ENCODE results near the gene USP51.
"Not testable (repeated sequence)": the region's sequence is repeated elsewhere in the genome, so short reads cannot be mapped to it uniquely, and the experiment has no call there.

The USP51 gene

DNA sequence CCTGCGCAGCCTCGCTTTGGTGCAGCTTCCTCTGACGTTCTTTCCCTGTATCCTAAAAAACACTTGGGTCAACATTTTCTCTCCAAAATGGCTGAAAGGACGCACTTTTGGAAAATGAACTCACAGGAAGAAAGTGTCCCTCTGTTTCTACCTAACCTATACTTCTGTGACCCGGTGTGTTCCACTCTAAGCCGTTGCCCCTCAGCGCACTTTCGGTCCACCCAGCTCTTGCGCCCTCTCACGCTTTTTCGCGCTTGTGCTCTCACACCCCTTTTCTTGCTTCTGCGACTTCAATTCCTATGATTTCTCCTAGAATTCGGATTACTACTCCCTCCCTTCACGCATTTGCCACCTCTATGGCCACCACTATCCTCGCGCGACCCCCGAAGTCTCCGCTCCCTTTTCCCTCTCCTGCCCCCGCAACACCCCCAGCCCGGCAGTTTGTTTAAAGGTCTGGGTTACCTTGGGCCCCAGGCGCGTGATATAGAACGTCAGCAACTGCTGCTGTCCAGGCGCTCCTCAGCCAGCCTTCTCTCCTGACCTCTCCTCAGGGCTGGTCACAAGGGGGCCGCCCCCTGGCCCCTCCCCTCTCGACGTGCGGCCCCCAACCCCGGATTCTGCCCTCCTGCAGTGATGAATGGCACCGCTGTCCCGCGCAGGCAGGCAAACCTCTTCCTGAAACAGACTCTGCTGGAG is at the start of gene USP51:
Gene USP51, minus strand, starts transcription at position 535 of the 696 bp plus-strand sequence. CDS start 909 bp downstream, outside the sequence.
- DNase-seq (ENCODE audit: low read depth in 2 of 2, low spot score in 1 of 2), result no peak

DNA sequence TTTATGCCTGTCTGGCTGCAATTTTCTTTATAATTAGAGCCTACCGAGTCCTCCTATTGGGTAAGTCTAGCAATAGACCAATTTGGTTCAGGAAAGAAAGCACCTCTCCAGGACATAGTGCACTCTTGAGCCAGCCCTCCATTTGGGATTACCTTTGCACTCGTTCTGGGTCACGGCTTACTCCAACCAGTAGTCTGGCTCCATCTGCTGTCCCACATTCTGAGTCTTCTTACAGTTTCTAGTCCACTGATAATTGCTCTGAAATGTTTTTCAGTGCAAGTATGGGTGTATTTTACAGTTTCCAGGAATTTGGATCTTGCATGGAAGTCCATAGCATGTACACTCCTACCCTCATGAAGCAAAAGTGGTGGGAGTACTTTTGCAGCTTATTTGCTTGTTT is 34.8 kb upstream of the USP51 start:
- DNase-seq (ENCODE audit: low read depth in 2 of 2, low spot score in 1 of 2), result no peak

DNA sequence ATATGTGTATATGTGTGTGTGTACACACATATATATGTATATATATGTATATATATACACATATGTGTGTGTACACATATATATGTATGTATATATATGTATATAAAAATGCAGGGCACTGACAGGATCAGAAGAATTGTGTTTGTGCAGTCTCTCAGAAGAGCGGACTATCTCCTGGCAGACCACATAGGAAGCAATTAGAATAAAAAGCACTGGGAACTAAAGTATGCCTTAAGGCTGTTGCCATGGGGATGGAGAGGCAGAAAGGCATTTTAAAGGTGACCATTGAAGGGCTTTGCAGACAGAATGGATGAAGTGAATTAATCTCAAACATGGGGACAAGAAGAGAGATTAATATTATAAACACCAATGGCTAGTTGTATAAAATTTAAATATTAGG is 33.7 kb upstream of the USP51 start:
- no peak for DNase-seq (ENCODE audit: low read depth in 2 of 2, low spot score in 1 of 2)

DNA sequence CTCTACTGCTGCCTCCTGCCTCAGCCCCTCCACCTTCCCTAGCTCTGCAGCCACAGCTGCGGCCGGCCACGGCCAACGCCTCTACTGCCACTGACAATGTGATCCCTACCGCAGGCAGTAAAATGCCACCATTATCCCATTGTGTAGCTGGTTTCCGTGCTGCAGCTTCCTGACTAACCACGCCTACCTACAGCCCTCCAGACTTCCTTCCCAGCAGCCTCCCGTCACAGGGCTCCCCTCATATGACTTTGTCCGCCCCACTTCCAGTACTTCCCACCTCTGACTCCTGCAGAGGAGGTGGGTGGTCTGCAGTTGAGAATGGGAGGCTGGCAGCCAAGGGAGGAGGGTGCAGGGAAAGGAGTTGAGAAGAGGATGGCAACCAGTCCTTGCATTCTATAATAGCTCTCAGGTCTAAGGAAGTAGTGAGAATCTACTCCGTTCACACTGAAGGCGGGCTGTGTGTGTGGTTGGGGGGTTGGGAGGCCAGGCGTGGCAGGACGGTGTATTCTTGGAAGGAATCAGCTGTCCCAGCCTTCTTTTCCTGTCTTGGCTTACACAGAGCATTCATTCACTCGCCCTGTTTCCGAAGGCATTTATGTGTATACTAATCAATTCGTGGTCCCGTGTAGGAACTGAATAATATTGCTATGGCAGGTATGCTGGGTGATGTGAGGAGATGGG is 33.1 kb upstream of the USP51 start:
- DNase-seq (ENCODE audit: low read depth in 2 of 2, low spot score in 1 of 2), result no peak

DNA sequence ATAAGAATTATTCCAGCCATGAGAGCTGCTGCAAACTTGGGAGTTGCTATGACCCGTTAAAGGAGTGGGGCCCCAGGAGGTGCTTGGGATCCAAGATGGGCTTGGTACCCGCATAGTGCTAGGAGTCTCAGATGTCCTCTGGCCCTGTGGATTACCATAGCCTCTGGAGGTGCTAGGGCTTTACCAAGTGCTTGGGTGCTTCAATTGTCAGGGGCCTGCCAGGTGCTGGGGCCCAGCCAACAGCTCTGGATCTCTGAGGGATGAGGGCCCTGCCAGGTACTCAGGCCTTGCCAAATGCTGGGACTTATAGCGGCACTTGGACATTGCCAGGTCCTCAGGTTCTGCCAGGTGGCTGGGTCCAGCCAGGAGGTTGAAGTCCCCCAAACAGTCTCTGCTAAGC is 32.0 kb upstream of the USP51 start:
- DNase-seq (ENCODE audit: low read depth in 2 of 2, low spot score in 1 of 2), result no peak

DNA sequence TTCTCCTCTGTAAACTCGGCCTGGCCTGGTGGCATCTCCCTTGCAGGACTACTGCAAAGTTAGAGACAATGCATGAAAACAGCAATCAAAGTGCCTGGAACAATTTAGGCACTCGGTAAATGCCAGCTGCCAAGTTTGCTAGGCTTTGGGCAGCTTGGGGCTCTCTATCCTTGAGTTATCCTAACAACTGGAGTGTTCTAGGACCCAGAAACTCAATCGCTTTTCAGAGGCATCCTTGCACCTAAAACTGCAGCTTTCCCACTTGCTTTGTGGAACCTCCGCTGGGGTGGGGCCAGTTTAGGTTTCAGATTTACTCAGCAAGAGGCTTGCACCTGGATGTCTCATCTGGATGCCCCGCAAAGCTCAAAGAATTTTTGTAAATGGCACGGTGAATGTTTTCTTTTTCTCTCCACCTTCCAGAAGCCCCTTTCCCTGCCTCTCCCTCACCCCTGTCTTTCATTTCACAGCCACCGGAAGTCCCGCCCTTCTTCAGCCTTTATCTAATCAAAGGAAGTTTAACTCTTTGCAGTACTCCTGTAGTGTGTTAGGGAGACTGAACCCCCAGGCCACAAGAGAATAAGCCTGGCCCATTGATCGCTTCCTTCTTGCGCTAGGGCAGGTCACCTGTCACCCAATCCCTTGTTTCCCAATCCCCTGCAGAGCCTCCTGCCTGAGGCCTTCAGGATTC is 27.3 kb upstream of the USP51 start:
- not testable (repeated sequence) for DNase-seq (ENCODE audit: low read depth in 2 of 2, low spot score in 1 of 2)

DNA sequence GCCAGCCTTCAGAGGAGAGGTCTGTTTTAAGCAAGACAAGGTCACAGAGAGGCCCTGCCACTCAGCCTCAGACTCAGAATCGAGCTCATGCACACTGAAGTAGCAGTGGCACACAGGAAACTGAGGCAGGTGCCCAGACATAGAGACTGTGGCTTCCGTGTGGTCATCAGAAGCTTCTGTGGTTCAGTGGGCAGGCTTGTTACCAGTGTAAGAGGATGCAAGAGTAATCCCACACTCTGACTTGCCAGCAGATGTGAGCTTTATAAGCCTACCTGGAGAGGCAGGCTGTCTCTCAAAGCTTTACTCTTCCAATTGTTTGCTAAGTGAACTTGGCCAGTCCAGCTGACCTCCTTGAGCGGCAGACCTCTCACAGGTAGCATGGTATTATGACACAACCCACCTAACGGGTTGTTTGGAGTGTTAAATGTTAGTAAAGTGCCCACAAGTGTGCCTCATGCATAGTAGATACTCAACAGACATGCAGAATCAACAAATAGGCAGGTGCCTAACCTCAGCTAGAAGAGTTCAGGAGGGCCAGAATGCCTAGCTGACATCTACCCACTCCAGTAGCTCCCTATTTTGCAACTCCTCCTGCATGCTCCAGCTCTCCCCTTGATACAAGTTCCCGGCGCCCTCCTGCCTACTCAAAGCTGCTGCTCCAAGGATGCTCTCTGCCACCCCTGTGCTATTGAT is 23.5 kb upstream of the USP51 start:
- DNase-seq (ENCODE audit: low read depth in 2 of 2, low spot score in 1 of 2), result not testable (repeated sequence)

DNA sequence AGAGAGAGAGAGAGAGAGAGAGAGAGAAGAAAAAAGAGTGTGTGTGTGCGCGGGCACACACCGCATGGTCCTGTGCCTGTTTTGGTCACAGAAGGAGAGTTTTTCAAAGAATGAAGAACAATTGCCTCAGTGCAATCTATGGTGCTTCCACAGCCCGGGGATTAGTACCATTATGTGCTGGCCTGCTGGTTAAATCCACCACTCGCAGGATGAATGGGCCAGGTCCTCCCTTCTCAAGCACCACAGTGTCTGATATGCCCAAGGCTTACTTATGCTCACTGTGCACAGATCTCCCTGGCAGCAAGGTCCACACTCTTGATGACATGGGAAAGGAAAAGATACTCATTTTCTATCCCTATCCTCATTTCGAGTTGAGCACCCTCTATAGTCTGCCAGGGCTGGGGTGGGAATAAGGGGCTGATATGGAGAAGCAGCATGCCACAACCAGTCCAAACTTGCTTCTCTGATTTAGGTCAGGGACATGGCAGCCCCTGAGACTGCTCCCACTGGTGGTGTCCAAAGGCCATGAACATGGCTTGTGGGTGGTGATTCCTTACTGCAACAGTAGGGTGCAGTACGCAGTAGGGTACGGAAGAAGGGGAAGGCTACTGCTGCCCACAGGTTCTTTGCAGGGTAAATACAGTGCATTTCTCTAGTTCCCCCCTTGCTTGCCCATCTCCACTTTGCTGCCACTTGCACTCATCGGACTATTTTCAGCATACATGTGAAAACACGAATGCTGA is 18.9 kb upstream of the USP51 start:
- DNase-seq (ENCODE audit: low read depth in 2 of 2, low spot score in 1 of 2), result not testable (repeated sequence)

DNA sequence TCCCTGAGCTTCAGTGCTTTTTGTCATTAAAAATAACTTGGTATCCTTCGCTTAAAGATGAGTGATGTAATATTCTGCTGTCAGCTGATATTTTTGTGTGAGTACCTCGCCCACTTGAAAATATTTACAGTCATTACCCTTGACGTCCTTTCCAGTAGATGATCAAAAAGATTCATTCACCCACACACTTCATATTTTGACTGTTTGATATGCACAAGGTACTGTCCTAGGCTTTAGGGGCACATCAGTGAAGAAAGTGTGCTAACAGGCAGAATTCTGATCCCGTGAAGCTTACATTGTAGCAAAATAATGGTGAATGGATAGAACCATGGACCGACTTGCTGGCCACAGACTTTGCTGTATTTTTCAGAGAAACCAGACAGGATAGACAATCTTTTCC is 18.1 kb upstream of the USP51 start:
- not testable (repeated sequence) for DNase-seq (ENCODE audit: low read depth in 2 of 2, low spot score in 1 of 2)

DNA sequence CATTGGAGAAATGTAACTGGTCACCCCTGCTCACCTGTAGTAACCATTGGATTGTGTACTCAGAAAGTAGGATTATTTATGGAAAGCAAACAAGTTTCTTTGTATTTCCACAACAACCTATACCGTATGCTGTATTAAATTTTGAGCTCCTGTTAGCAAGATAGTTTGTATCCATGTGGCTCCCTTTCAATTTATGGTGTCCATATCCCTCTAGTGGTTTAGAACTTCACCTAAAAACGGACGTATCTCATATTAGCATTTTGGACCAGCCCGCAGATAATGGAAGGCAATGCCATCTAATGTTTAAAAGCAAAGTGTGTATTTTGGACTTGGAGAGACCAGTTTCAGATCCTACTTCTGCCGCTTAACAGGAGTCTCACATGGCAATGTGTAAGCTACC is 17.4 kb upstream of the USP51 start:
- not testable (repeated sequence) for DNase-seq (ENCODE audit: low read depth in 2 of 2, low spot score in 1 of 2)

DNA sequence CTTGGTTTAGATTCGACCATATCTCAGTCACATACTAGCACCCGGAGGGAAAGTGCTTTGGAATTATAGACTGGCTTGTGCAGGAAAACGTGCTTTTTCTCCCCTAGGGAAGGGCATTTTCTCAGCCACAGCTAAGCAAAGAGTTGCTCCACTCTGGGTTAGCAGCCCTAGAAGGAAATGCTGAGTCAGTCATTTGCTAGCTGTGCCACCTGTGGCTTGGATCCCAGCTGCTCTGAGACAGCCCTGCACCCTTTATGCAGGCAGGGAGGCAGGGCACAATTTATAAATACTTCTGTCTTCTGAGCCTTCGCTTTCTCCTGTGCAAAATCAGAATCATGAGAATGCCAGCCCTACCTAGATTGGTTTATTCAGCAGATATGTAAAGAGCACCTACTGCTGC is 1.3 kb upstream of the USP51 start:
- no peak for DNase-seq (ENCODE audit: low read depth in 2 of 2, low spot score in 1 of 2)

DNA sequence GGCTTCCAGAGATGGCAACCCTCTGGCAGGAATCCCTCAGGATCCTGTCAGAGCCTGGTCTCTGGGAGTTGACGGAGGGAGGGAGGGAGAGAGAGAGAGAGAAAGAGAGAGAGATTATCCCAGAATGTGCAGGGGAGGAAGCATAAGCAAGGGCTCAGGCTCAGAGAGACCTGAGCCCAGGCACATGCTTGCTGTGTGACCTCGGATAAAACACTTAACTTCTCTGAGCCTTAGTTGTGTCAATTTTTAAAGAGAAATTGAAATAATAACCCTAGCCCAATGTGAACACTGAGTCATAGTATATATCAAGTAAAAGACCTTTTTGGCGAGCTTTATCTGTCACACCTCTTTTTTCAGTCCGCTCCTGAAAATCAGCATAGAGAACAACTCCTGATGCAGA is 473 bp upstream of the USP51 start:
- DNase-seq (ENCODE audit: low read depth in 2 of 2, low spot score in 1 of 2), result no peak

DNA sequence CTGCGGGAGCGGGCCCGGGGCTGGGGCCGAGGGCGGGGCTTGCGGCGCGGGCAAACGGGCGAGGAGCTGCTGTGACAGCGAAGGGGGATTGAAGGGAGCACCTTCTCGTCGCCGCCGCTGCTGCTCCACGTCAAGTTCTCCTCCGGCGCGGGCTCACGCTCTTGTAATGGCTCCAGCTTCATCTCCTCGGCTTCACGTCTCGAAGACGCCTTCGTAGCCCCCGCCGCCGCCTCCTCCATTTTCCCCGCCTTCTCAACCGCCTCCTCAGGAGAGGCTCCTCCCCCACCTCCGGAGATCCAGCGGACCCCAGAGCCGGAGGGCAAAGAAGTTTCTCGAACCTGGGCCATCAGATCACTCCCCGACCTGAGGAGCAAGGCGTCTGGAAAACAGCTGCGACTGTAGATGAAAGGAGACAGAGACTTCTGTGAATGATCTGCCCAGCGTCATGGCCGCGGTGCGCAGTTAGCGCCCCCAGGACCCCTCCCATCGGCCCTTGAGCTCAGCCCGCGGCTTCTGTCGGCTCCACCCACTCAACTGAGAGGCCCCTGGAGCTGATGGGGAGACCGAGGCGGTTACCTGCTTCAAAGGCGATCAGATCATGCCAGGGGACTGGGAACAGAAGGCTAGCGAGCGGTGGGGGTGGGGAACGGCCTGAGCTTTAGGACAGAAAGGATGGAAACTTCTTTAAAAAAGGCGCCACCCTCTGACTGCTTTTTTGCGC is 895 bp downstream of the USP51 start:
- DNase-seq (ENCODE audit: low read depth in 2 of 2, low spot score in 1 of 2), result peak in 1 of 2 donors; percentile 42

DNA sequence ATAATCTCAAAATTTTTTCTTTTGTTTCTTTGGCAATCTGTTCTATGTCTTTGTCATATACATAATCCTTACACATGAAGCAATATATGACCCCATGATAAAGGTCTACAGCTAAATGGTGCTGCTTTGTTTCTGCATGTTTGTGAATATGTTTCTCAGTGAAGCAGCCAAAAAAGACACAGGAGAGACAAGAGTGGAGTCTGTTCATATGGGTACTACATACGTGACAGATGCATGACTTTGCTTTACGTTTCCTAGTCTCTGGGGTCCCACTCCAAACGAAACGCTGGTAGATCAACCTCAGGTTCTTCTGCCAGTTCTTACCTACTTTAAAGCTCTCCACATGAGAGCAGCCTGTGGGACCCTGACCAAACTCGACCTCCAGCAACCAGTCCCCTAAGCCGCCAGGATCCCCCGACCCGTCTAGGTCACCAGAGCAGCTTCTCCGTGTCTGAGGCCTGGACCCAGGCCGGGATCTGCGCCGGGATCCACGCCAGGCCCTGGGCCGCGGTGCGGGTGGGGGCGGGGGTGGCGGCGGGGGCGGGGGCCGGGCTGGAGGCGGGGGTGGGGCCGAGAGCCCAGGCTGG is 1.5 kb downstream of the USP51 start:
- DNase-seq (ENCODE audit: low read depth in 2 of 2, low spot score in 1 of 2), result no peak

DNA sequence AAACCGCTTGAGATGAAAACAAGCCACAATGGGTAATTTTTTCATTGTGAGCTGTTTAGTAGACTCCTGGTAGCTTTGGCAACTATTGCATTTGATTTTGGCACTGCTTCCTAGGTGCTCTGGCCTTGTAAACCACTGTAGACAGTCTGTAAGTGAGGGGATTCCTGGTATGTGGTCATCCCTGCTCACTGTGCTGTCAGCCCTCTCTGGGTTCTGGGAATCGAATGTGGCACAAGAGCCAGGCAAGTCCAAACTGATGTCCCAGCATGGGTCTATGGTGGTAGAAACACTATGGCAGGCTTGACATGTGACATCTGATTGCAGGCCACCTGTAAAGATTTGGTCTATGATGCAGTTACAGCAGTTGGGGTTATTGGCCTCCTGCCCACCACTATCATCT is 2.5 kb downstream of the USP51 start:
- no peak for DNase-seq (ENCODE audit: low read depth in 2 of 2, low spot score in 1 of 2)

DNA sequence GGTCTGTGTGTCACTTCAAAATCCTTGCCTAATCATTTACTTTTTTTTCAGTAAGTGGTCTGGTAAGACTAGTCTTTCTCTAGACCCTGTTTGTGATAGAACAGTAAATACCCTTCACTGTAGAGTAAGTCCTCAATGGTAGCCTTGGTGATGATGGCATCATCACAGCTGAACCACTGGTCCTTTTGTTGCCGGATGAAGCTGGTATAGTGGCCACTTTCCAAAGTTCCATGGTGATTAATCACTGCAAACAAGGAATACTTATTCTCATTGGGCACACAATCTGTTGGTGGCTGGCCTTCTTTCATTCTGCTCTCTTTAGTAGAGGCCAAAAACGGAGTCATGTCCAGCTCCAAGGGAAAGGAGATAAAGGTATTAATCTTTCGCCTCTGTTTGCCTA is 2.9 kb downstream of the USP51 start:
- DNase-seq (ENCODE audit: low read depth in 2 of 2, low spot score in 1 of 2), result no peak

DNA sequence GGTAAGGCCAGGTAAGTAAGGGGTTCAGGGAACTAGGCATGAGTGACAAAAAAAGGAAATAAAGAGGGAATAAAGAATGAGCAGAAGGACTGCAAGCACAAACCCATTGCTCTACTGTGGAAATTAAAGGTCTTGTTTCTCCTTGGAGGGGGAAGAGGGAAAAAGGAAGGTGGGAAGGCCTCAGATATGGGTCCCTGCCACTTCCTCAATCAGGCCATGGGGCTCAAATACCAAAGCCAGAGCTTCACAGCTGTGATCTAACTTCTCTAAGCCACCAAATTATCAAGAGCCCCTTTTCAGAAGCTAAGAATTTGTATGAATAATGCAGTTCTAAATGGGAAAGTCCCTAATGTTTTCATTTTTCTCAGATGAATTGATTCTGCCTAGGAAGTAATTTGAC is 4.7 kb downstream of the USP51 start:
- no peak for DNase-seq (ENCODE audit: low read depth in 2 of 2, low spot score in 1 of 2)

DNA sequence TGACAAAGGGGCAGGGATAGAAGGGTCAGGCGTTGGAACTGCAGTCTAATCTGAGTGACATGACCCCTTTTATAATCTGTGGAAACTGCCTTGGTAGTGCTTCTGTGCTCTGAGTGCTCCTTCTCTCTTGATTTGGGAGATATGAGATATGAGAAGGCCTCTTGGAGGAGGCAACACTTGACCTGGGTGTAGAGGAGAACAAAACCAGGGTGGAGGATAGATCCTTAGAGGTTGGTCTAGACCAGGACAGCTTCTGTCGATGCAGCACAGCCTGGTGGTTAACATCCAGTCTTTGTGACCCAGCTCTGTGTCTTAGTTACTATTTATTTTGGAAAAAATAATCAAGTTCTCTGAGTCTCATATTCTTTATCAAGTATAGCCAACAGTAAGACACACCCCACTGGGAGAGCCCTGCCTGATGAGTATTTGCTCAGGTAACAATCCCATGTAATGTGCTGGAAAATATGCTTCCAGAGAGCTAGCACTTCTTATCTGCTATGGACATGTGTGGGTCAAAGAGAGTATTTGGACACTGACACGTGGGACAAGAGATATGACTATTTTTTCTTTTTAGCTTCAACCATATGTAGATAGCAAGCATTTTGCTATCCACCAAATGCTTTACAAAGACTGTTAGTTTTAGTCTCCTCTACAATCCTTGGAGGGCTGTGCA is 9.1 kb downstream of the USP51 start:
- no peak for DNase-seq (ENCODE audit: low read depth in 2 of 2, low spot score in 1 of 2)

DNA sequence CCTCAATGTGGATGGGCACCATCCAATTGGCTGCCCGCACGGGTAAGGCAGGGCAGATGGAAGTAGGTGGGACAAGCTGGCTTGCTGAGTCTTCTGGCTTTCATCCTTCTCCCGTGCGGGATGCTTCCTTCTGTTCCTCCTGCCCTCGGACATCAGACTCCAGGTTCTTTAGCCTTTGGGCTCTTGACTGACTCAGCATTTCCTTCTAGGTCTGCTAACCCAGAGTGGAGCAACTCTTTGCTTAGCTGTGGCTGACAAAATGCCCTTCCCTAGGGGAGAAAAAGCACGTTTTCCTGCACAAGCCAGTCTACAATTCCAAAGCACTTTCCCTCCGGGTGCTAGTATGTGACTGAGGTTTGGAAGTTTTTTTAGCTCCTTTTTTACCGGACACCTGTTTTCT is 9.7 kb downstream of the USP51 start:
- not testable (repeated sequence) for DNase-seq (ENCODE audit: low read depth in 2 of 2, low spot score in 1 of 2)
